Type B pancreatic cell (in vitro differentiated cells): ENCODE results near the gene MED1. TPM values are rescaled to one million over a fixed set of nuclear protein-coding genes. Genes with fewer than 3 reads are reported as not detected.

Experiments used
- DNase-seq: peaks from one replicate; pipeline ENCODE4 v3.0.0; 2021; ENCODE audit warnings: mixed read lengths; ENCODE audit not compliant: unreplicated experiment; ENCODE audit errors: extremely low spot score
- H3K27ac Mint-ChIP-seq: 2 replicates; pipeline ENCODE4 v1.8.0; 2021; ENCODE audit warnings: mild to moderate bottlenecking, mixed read lengths
- H3K27me3 Mint-ChIP-seq: 2 replicates; pipeline ENCODE4 v1.8.0; 2021; ENCODE audit warnings: mixed read lengths
- H3K36me3 Mint-ChIP-seq: 2 replicates; pipeline ENCODE4 v1.8.0; 2021; ENCODE audit warnings: mixed read lengths
- H3K4me1 Mint-ChIP-seq: one replicate; pipeline ENCODE4 v1.8.0; 2021; ENCODE audit warnings: mixed read lengths; ENCODE audit not compliant: unreplicated experiment
- H3K4me3 Mint-ChIP-seq: 2 replicates; pipeline ENCODE4 v1.8.0; 2021; ENCODE audit warnings: mild to moderate bottlenecking, mixed read lengths
- H3K9me3 Mint-ChIP-seq: 2 replicates; pipeline ENCODE4 v1.8.0; 2021; ENCODE audit warnings: mixed read lengths
- total RNA-seq: library from RNA; stranded (reverse); gene quantifications from 2 replicates; pipeline ENCODE4 v1.2.1, GENCODE V29; 2021; ENCODE audit warnings: low replicate concordance
- TF ChIP-seq, protein P1 (sequence below): fragments of 200-600 bp; sonication (generic); conservative IDR thresholded peaks from 2 replicates; pipeline ENCODE4 v1.5.0; 2021; ENCODE audit warnings: antibody characterized with exemption, mild to moderate bottlenecking

The MED1 gene
- total RNA-seq, 1 donor from 2014 or later, result 46.2 TPM

DNA sequence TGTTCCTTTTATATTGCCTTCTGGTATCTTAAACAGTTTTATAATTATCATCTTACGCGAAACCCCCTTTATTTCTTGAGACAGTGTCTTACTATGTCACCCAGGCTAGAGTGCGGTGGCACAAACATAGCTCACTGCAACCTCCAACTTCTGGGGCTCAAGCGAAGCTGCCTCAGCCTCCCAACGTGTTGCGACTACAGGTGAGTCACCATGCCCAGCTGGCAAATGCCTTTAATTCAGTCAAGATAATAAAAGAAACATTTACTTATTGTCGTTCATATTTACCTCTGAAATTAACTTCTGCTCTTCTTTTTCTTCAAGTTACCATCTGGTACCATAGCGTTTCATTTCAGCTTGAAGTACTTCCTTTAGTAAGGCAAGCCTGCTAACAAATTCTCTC lies 93.6 kb downstream of the MED1 start:
- H3K9me3 Mint-ChIP-seq, result no peaks in the 10 kb centered on the region
- no peaks in the 10 kb centered on the region for H3K27me3 Mint-ChIP-seq
- H3K36me3 Mint-ChIP-seq, result peaks cover 8% of the 10 kb centered on the region
- TF ChIP-seq, protein P1, sequence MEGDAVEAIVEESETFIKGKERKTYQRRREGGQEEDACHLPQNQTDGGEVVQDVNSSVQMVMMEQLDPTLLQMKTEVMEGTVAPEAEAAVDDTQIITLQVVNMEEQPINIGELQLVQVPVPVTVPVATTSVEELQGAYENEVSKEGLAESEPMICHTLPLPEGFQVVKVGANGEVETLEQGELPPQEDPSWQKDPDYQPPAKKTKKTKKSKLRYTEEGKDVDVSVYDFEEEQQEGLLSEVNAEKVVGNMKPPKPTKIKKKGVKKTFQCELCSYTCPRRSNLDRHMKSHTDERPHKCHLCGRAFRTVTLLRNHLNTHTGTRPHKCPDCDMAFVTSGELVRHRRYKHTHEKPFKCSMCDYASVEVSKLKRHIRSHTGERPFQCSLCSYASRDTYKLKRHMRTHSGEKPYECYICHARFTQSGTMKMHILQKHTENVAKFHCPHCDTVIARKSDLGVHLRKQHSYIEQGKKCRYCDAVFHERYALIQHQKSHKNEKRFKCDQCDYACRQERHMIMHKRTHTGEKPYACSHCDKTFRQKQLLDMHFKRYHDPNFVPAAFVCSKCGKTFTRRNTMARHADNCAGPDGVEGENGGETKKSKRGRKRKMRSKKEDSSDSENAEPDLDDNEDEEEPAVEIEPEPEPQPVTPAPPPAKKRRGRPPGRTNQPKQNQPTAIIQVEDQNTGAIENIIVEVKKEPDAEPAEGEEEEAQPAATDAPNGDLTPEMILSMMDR, result no peak
- H3K27ac Mint-ChIP-seq, result no peak overlapping the region
- peak; percentile 25 for DNase-seq
- H3K4me3 Mint-ChIP-seq, result no peak overlapping the region
- H3K4me1 Mint-ChIP-seq, result peaks cover 5% of the 10 kb centered on the region

Other genes with a start within 250 kb of the MED1 start
- gene STAC2, start 225.3 kb downstream of the MED1 start, total RNA-seq, result 1.5 TPM in 1 of 2 replicates, not detected in the other
- 17.9 and 21.6 TPM in 2 replicates for gene FBXL20, start 49.6 kb downstream of the MED1 start, total RNA-seq
- 60.7 and 64.5 TPM in 2 replicates for gene CDK12, start 10.2 kb upstream of the MED1 start, total RNA-seq
- gene NEUROD2, start 156.7 kb upstream of the MED1 start, total RNA-seq, result not detected in 2 replicates
- gene PPP1R1B, start 175.7 kb upstream of the MED1 start, total RNA-seq, result 1.8 and 3.7 TPM in 2 replicates
- gene STARD3, start 185.9 kb upstream of the MED1 start, total RNA-seq, result 52.0 and 62.0 TPM in 2 replicates
- 1.5 and 2.4 TPM in 2 replicates for gene TCAP, start 214.1 kb upstream of the MED1 start, total RNA-seq
- gene PNMT, start 217.2 kb upstream of the MED1 start, total RNA-seq, result 3.3 and 5.4 TPM in 2 replicates
- 23.5 and 31.5 TPM in 2 replicates for gene PGAP3, start 236.8 kb upstream of the MED1 start, total RNA-seq
- gene ERBB2, start 248.8 kb upstream of the MED1 start, total RNA-seq, result 123 and 230 TPM in 2 replicates